NB4 (cell line): ENCODE measurements around the gene OR5L1.

Experiments
- CTCF ChIP-seq: IDR thresholded peaks from one replicate; pipeline ENCODE4 v1.5.1; 2012; ENCODE audit warnings: low read depth, low read length
- MYC ChIP-seq: IDR thresholded peaks from 2 replicates; pipeline ENCODE4 v1.6.1; 2011; ENCODE audit warnings: low read depth, low read length
- POLR2A ChIP-seq: IDR thresholded peaks from 2 replicates; pipeline ENCODE4 v1.6.1; 2011; ENCODE audit warnings: mild to moderate bottlenecking; ENCODE audit not compliant: insufficient read length; ENCODE audit errors: extremely low read depth

- TF ChIP-seq CTCF (no peak), POLR2A (no peak), MYC (no peak)
Measured at GRCh38 chr11:55847453-55847852, 36.3 kb downstream of the OR5L1 start.
